NCI-H526 treated with DMSO at 0.1 percent for 48 hours (cell line): ENCODE measurements around the gene PPM1G.

ENCODE experiments used
- DNase-seq: peaks from one replicate; lab custom pipeline; 2025; lab: John Stamatoyannopoulos, UW

Gene PPM1G

GRCh38 chr2:27412419-27413152 is 3.2 kb upstream of the PPM1G start:
- DNase-seq, result no peak

DNA sequence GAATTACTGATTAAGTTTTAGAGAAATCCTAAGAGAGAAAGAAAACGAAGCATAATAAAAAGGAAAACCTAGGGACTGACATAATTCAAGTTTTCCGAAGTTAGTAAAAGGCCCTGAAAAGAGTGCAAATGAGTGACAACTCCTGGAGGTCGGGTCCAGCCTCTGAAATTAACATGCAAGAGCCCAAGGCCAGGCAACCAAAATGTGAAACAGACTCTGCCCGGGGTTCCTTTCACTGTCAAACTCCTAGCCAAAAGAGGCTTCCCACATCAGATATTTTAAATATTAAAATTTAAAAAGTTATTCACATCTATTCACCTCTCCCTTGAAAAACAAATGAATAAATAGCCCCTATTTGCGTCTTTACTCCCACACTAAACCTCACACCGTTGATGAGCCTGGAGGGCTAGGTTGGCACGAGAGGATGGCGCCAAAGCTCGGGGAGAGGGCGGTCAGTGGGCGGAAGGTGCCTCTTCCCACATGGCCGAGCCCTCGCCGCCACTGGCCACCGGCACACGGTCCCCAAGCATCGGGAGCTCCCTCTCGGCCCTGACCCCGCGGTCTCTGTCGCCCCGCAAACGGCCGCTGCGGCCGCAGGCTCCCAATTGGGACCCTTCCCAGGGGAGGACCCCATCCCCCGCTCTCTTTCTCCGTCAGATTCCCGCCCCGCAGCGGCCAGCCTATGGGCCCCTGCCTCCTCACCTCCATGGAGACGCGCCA is 630 bp downstream of the PPM1G start:
- no peak for DNase-seq

DNA sequence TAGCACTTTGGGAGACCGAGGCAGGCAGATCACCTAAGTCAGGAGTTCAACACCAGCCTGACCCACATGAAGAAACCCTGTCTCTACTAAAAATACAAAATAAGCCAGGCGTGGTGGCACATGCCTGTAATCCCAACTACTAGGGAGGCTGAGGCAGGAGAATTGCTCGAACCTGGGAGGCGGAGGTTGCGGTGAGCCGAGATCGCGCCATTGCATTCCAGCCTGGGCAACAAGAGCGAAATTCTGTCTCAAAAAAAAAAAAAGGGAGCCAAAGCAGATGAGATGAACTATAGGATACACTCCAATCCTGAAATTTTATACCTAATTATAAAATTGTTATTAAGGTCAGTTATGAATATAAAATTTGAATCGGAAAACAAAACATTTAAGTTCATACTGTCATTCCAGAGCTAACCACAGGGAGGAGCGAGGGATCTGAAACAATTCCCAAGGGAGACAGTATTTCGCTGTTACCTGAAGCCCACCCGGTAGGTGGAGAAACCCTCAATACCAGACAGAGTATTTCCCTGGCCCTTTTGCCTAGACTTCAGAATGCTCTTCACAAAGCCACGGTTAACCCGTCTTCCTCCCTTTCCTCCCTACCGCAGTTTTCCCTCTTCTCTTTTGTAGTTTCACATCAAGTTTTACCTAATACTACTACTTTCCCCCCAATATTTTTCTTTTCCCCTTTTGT is 1.4 kb downstream of the PPM1G start:
- DNase-seq, result peak; percentile 64

DNA sequence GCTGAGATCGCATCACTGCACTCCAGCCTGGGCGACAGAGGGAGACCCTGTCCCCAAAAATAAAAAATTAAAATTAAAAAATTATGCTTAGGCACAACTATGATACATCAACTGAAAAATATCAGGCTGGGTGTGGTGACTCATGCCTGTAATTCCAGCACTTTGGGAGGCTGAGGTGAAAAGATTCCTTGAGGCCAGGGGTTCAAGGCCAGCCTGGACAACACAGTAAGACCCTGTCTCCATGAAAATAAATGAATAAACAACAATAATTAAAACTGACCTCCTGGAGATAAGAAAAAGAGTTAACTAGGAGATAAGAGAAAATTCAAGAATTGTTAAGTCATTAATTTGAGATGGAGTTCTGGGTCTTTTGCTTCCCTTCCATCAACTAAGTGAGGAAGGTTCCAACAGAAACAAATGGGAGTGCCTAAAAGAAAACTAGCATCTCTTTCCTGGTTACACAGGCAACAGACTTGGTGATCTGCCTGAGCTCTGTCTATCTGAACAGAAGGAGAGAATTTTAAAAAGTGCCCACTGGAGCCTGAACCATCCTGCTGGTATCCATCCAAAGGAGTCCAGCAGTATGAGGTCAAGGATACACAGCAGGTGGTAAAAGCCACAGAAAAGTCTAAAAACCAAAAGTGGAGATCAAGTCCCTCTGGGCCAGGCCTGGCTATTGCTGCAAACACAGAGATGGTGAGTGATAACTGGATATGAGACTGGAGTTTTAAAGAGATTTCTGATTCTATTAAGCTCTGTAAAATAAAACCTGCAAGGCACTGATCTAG is 8.8 kb downstream of the PPM1G start:
- DNase-seq, result no peak

- no peak for DNase-seq
Observed at GRCh38 chr2:27398962-27399361, 10.4 kb downstream of the PPM1G start.

DNA sequence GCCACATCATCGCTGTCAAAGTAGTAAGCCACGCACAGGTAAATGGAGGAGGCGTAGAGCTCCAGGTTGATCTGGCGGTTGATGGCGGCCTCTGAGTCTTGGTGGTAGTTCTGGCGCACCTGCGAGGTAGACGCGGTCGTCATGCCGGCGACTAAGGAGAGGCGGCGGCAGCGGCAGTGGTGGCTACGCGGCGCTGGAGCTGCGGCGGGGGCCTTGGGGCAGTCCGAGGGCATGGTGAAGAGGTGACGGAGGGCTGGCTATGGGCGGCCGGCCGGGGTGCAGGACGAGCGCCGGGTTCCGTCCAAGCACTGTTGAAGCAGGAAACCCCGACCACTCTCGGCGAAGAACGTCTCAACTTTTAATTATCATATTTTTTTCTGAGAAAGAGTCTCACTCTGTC is 16.2 kb downstream of the PPM1G start:
- no peak for DNase-seq

DNA sequence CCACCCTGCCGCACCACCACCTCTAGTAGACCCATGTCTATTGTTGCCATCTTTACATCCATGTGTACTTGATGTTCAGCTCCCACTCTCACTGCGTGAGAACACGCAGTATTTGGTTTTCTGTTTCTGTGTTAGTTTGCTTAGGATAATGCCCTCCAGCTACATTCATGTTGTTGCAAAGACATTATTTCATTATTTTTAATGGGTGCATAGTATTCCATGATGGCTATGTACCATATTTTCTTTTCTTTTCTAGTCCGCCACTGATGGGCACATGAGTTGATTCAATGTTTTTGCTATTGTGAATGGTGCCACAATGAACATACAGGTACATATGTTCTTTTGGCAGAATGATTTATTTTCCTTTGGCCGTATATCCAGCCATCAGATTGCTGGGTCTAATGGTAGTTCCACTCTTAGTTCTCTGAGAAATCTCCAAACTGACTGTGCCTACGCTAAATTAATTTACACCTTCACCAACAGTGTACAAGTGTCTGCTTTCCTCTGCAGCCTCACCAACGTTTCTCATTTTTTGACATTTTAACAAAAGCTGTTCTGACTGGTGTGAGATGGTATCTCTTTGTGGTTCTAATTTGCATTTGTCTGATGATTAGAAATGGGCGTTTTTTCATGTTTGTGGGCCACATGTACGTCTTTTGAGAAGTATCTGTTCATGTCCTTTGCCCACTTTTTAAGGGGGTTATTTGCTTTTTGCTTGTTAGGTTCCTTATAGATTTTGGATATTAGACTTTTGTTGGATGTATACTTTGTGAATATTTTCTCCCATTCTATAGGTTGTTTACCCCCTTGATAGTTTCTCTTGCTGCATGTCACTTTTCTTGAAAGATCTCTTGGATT is 18.3 kb downstream of the PPM1G start:
- DNase-seq, result no peak

GRCh38 chr2:27381577-27382181 is 27.7 kb downstream of the PPM1G start:
- no peak for DNase-seq

DNA sequence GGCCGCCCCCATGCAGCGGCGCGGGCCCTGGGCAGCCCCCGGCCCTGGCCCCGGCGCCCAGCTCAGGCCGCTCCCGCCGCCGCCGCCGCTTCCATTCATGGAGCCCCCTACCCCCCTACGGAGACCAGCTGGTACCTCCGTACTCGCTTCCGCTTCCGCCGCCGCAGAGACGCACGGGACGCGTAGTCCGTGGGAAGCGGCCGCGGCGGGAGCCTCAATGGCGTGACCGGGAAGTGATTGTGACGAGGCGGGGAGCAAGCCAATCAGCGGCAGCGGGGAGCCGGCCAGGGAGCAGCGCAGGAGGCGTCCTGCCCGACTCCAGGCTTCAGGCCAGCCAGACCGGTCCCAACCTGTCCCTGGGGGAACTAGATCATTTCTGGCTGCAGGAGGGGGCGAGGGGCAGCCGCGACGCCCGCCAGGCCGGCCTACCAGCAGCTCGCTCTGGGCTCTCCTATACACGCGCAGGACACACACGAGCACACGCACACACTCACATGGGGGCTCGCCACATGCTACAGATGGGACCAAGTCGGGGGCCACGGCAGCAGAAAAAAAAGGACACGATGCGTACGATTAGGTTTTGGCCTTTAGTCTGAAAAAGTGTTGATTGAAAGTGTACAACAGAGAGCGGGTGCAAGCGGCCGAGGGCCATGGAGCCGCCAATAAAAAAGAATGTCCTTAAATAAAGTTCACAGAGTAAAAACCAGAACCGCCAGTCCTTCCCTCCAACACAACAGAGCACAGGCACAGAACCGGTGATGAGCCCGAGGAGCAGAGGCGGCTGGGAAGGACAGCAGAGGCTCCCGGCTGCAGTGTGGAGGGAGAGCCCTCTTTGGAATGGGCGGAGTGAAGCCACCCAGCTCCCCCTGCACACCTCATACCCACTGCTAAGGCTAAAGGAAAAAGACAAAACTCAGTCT is 28.5 kb downstream of the PPM1G start, which contains the start of gene ZNF513:
Gene ZNF513 (minus strand): TSS at position 109 of the 920 bp plus-strand sequence. CDS start 208 bp downstream, outside the sequence.
- peak; percentile 85 for DNase-seq

- DNase-seq, result no peak
Observed at GRCh38 chr2:27379836-27380625, 29.4 kb downstream of the PPM1G start.

GRCh38 chr2:27379383-27379835 is 30.0 kb downstream of the PPM1G start:
- DNase-seq, result no peak

DNA sequence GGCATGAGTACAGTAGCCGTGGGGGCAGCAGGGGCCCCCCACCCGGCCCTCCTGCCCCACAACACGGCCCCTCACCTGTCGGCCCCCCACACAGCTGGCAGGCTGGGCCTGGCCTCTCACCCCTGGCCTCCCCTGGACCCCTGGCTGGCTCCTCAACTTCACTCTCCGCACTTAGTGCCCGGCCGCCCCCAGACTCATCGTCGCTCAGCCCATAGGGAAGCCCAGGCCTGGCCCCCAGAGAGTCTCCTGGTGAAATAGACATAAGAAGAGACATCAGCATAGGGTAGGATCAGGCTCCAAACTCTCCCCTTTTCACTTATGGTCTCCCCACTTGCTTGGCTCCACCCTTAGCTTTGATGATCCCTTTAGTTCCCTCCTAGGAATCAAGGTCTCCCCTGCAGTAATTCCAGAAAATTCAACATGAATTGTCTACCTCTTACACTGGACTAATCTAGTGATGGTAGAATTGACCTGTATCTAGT is 30.5 kb downstream of the PPM1G start:
- no peak for DNase-seq

GRCh38 chr2:27378096-27378808 is 31.1 kb downstream of the PPM1G start:
- no peak for DNase-seq

- DNase-seq, result no peak
Observed at GRCh38 chr2:27377618-27378095, 31.7 kb downstream of the PPM1G start.

- no peak for DNase-seq
Observed at GRCh38 chr2:27376866-27377617, 32.3 kb downstream of the PPM1G start.

DNA sequence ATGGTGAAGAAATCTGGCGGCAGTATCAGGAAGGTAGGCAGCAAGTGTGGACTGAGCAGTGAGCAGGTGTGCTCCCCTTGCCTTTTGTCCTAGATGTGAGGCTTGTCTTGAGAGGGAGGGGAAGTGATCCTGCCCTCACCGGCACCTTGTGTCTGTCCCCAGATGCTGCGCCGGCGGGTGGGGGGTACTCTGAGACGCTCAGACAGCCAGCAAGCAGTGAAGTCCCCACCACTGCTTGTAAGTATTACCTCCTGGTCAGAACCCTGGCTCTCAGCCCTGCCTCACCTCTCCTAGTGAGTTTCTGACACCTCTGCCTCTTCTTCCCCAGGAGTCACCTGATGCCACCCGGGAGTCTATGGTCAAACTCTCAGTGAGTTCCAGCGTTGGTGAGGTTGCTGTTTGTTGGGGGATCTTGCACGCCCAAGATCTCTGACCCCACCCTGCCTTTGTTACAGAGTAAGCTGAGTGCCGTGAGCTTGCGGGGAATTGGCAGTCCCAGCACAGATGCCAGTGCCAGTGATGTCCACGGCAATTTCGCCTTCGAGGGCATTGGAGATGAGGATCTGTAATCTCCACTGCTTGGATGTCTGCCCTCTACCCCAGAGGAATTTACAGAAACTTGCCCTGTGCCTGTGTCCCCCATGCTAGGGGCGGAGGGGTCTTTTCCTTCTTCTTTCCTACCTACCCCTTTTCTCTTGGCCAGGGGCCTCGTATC is 33.1 kb downstream of the PPM1G start:
- no peak for DNase-seq
